DND-41 (cell line): Measurements from ENCODE around the gene DPYSL3.

ENCODE experiments used
- ATAC-seq: fragments of 200-7000 bp; cut with Tn5 transposase; 3 replicates; pipeline ENCODE4 v1.9.1; 2021; ENCODE audit warnings: low read depth; ENCODE audit not compliant: insufficient read depth
- DNase-seq: peaks from one replicate; pipeline ENCODE4 v3.0.0-alpha.2; 2020
- H2AFZ ChIP-seq: 2 replicates; pipeline ENCODE4 v1.6.0; 2012; ENCODE audit warnings: low read depth, low read length
- H3K27ac ChIP-seq: 2 replicates; pipeline ENCODE4 v1.5.1; 2012; ENCODE audit warnings: low read length, inconsistent platforms
- H3K27me3 ChIP-seq: fragments of 200-600 bp; sonication (generic); 2 replicates; pipeline ENCODE4 v1.6.0; 2012; ENCODE audit warnings: low read length, mild to moderate bottlenecking, inconsistent platforms; ENCODE audit not compliant: insufficient read depth, poor library complexity
- H3K36me3 ChIP-seq: 2 replicates; pipeline ENCODE4 v1.5.1; 2012; ENCODE audit warnings: low read length, inconsistent platforms; ENCODE audit not compliant: insufficient read depth
- H3K4me1 ChIP-seq: 2 replicates; pipeline ENCODE4 v1.5.1; 2012; ENCODE audit warnings: mild to moderate bottlenecking, low read length; ENCODE audit not compliant: insufficient read depth
- H3K4me2 ChIP-seq: 2 replicates; pipeline ENCODE4 v1.6.0; 2012; ENCODE audit warnings: mild to moderate bottlenecking, moderate library complexity, low read length, inconsistent platforms; ENCODE audit not compliant: insufficient read depth
- H3K4me3 ChIP-seq, 2 experiments: fragments of 200-600 bp in 1 of 2; shearing (Covaris generic) in 1 of 2; 2 replicates each; pipeline ENCODE4 v1.5.1; 2012 to 2016; ENCODE audit warnings: inconsistent platforms in 2 of 2, low read length in 2 of 2, mild to moderate bottlenecking in 2 of 2, low read depth in 1 of 2, moderate library complexity in 1 of 2
- H3K79me2 ChIP-seq: 2 replicates; pipeline ENCODE4 v1.6.0; 2012; ENCODE audit warnings: low read length, inconsistent platforms; ENCODE audit not compliant: insufficient read depth
- H3K9ac ChIP-seq: 2 replicates; pipeline ENCODE4 v1.6.0; 2012; ENCODE audit warnings: low read depth, mild to moderate bottlenecking, inconsistent platforms, low read length, moderate library complexity
- H3K9me3 ChIP-seq: 2 replicates; pipeline ENCODE4 v1.5.1; 2012; ENCODE audit warnings: low read length, moderate library complexity, mild to moderate bottlenecking, inconsistent platforms; ENCODE audit not compliant: insufficient read depth, severe bottlenecking
- H4K20me1 ChIP-seq: 2 replicates; pipeline ENCODE4 v1.6.0; 2012; ENCODE audit warnings: low read length; ENCODE audit not compliant: insufficient read depth
- CTCF ChIP-seq: IDR thresholded peaks from 2 replicates; pipeline ENCODE4 v1.5.1; 2012; ENCODE audit warnings: borderline replicate concordance, low read length, moderate library complexity, mild to moderate bottlenecking; ENCODE audit not compliant: poor library complexity, severe bottlenecking; ENCODE audit errors: extremely low read depth
- EZH2 ChIP-seq: IDR thresholded peaks from 3 replicates; pipeline ENCODE4 v1.6.1; 2012; ENCODE audit warnings: borderline replicate concordance, low read depth, mild to moderate bottlenecking, moderate library complexity, low read length, inconsistent platforms; ENCODE audit not compliant: severe bottlenecking

DPYSL3 gene

DNA sequence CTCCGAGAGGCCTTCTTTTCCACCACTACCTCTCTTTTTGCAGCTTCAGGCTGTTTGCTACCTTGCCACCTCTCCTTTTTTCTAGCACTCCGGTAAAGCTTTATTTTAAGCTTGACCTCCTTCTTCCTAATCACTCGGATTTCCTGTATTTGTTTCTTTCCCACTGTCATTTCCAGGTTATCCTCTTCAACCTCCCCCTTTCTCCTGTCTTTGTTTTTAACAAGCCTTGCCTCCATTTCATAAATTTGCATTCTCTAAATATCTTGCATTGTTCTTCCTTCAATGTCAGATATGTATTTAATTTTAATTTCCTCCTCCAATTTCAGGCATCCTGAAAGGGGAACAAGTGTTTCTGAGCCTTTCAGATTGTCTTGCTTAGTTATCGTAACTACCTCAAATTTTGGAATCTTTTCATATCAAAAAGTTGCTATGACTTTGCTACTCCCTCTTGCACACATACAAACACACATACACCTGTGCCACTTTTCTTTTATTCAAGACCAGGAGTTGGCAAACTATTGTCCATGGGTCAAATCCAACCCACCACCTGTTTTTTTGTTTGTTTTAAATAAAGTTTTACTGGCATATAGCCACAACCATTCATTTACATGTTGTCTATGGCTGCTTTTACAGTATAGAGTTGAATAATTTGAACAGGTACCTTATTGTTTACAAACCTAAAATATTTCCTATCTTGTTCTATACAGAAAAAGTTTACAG, 22.7 kb downstream of the DPYSL3 start:
- Histone ChIP-seq H3K36me3 (no peaks in the 10 kb centered on the region), H3K9ac (no peak overlapping the region), H3K27ac (no peak overlapping the region), H2AFZ (no peak overlapping the region), H3K79me2 (no peaks in the 10 kb centered on the region), H3K4me3 (no peak overlapping the region), H3K9me3 (no peaks in the 10 kb centered on the region), H4K20me1 (no peaks in the 10 kb centered on the region), H3K27me3 (no peaks in the 10 kb centered on the region), H3K4me2 (no peak overlapping the region), H3K4me1 (no peaks in the 10 kb centered on the region)
- TF ChIP-seq EZH2 (no peak), CTCF (no peak)
- DNase-seq (no peak), ATAC-seq (no peak)

DNA sequence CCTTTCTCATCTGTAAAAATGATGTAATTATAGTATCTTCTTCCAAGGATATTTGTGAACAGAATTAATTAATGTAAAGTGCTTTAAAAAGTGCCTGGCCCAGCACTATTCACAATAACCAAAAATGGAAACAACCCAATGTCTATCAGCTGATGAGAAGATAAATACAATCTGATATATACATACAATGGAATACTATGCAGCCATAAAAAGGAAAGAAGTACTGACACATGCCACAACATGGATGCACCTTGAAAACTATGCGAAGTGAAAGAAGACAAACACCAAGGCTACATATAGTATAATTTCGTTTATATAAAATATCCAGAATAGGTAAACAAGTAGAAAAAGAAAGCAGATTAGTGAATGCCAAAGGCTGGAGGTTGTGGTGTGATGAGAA, 24.1 kb downstream of the DPYSL3 start:
- H4K20me1 ChIP-seq, result no peaks in the 10 kb centered on the region
- no peak overlapping the region for H3K4me3 ChIP-seq
- ATAC-seq, result no peak
- H3K36me3 ChIP-seq, result no peaks in the 10 kb centered on the region
- H2AFZ ChIP-seq, result no peak overlapping the region
- no peak overlapping the region for H3K4me2 ChIP-seq
- TF ChIP-seq CTCF (no peak), EZH2 (no peak)
- H3K79me2 ChIP-seq, result no peaks in the 10 kb centered on the region
- no peaks in the 10 kb centered on the region for H3K9me3 ChIP-seq
- no peaks in the 10 kb centered on the region for H3K4me1 ChIP-seq
- no peak overlapping the region for H3K9ac ChIP-seq
- no peaks in the 10 kb centered on the region for H3K27me3 ChIP-seq
- no peak overlapping the region for H3K27ac ChIP-seq
- no peak for DNase-seq

- TF ChIP-seq EZH2 (no peak), CTCF (no peak)
- no peaks in the 10 kb centered on the region for H3K27me3 ChIP-seq
- no peaks in the 10 kb centered on the region for H3K79me2 ChIP-seq
- no peaks in the 10 kb centered on the region for H3K9me3 ChIP-seq
- H4K20me1 ChIP-seq, result no peaks in the 10 kb centered on the region
- H3K4me1 ChIP-seq, result no peaks in the 10 kb centered on the region
- ATAC-seq (no peak), DNase-seq (no peak)
- no peak overlapping the region for H3K4me3 ChIP-seq
- no peaks in the 10 kb centered on the region for H3K36me3 ChIP-seq
- no peak overlapping the region for H3K4me2 ChIP-seq
- no peak overlapping the region for H2AFZ ChIP-seq
- H3K27ac ChIP-seq, result no peak overlapping the region
- H3K9ac ChIP-seq, result no peak overlapping the region
Observed at GRCh38 chr5:147485046-147485445, 24.8 kb downstream of the DPYSL3 start.
